ENCODE results near the gene BHLHA15.

DNA sequence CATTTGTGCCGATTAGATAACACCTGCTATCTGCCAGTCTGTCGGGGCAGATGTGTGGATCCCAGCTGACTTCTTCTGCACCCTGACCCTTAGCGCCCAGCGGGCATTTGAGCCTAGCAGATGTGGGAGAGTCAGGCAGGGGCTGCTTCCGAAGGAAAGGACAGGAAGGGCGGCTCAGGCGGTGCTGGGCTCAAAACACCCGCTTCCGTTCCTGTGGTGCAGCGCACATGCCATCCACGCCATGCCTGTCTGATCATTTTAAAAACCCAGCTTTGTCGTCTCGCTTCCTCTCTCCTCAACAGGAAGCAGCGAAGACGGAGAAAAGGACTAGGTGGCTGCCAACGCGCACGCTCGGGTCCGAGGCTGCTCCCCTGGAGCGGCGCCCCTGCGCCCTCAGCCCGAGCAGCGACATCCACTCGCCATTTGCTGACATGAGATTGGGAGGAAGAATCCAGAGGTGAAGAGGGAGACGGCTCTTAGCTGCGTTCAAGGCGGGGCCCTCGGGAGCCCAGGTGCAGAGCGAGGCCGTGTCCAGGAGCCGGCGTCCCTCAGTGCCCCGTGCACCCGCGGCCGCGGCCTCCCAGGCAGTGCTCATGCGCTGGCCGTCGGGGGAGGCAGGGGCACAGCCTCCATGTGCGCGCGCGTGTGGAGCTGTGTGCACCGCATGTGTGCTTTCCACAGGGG is 5.9 kb upstream of the BHLHA15 start:
- TF ChIP-seq, protein P1, sequence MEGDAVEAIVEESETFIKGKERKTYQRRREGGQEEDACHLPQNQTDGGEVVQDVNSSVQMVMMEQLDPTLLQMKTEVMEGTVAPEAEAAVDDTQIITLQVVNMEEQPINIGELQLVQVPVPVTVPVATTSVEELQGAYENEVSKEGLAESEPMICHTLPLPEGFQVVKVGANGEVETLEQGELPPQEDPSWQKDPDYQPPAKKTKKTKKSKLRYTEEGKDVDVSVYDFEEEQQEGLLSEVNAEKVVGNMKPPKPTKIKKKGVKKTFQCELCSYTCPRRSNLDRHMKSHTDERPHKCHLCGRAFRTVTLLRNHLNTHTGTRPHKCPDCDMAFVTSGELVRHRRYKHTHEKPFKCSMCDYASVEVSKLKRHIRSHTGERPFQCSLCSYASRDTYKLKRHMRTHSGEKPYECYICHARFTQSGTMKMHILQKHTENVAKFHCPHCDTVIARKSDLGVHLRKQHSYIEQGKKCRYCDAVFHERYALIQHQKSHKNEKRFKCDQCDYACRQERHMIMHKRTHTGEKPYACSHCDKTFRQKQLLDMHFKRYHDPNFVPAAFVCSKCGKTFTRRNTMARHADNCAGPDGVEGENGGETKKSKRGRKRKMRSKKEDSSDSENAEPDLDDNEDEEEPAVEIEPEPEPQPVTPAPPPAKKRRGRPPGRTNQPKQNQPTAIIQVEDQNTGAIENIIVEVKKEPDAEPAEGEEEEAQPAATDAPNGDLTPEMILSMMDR (conservative IDR thresholded peaks at IDR 0.05 in 1 of 2, IDR thresholded peaks at IDR 0.05 in 1 of 2; ENCODE audit: low read depth in 1 of 2, low read length in 2 of 2) = no peak
- no peak for TF ChIP-seq EZH2 (IDR thresholded peaks at IDR 0.05; ENCODE audit: low read length, missing control alignments)
